HepG2 (cell line): ENCODE results near the gene TIMM23. TPM values are rescaled to one million over a fixed set of nuclear protein-coding genes. Genes with fewer than 3 reads are reported as not detected.

Source experiments
- ELF4 ChIP-seq: sonication (generic); formaldehyde crosslinking; IDR thresholded peaks from 2 replicates; pipeline ENCODE4 v1.5.0; 2020; ENCODE audit warnings: missing genetic modification reagents, mild to moderate bottlenecking, moderate library complexity, borderline replicate concordance
- FOXM1 ChIP-seq: sonication (generic); formaldehyde crosslinking; IDR thresholded peaks from 2 replicates; pipeline ENCODE4 v1.5.0; 2020; ENCODE audit warnings: missing genetic modification reagents
- HDAC1 ChIP-seq: sonication (generic); formaldehyde crosslinking; IDR thresholded peaks from 2 replicates; pipeline ENCODE4 v1.5.1; 2020; ENCODE audit warnings: mild to moderate bottlenecking, missing genetic modification reagents
- HOXA3 ChIP-seq: sonication (generic); formaldehyde crosslinking; IDR thresholded peaks from 2 replicates; pipeline ENCODE4 v1.5.0; 2020; ENCODE audit warnings: missing genetic modification reagents
- ISL2 ChIP-seq: sonication (generic); formaldehyde crosslinking; IDR thresholded peaks from 2 replicates; pipeline ENCODE4 v1.5.0; 2020; ENCODE audit warnings: missing genetic modification reagents
- MIER3 ChIP-seq: IDR thresholded peaks from 2 replicates; pipeline ENCODE4 v1.6.1; 2016; ENCODE audit warnings: missing compliant biosample characterization, borderline replicate concordance
- NCOA5 ChIP-seq: sonication (generic); formaldehyde crosslinking; IDR thresholded peaks from 2 replicates; pipeline ENCODE4 v1.4.0; 2020; ENCODE audit warnings: missing genetic modification reagents
- SMARCC2 ChIP-seq: fragments of 450-650 bp; IDR thresholded peaks from 2 replicates; pipeline ENCODE4 v1.6.1; 2017; ENCODE audit warnings: antibody characterized with exemption, mild to moderate bottlenecking
- SMARCE1 ChIP-seq: fragments of 450-650 bp; IDR thresholded peaks from 2 replicates; pipeline ENCODE4 v1.6.1; 2017; ENCODE audit warnings: borderline replicate concordance
- SNAI1 ChIP-seq: sonication (generic); formaldehyde crosslinking; IDR thresholded peaks from 2 replicates; pipeline ENCODE4 v1.5.0; 2020; ENCODE audit warnings: mild to moderate bottlenecking, missing genetic modification reagents, borderline replicate concordance
- ZBTB3 ChIP-seq: sonication (generic); formaldehyde crosslinking; IDR thresholded peaks from 2 replicates; pipeline ENCODE4 v1.4.0; 2020; ENCODE audit warnings: low read depth, mild to moderate bottlenecking, moderate library complexity, missing genetic modification reagents, borderline replicate concordance
- ZFYVE20 ChIP-seq: sonication (generic); formaldehyde crosslinking; IDR thresholded peaks from 2 replicates; pipeline ENCODE4 v1.8.0; 2023; ENCODE audit warnings: low read depth, mild to moderate bottlenecking, moderate library complexity, missing genetic modification reagents, borderline replicate concordance
- ZNF101 ChIP-seq: sonication (generic); formaldehyde crosslinking; IDR thresholded peaks from 2 replicates; pipeline ENCODE4 v1.4.0; 2020; ENCODE audit warnings: mild to moderate bottlenecking, low read depth, missing genetic modification reagents, borderline replicate concordance
- ZNF331 ChIP-seq: sonication (generic); formaldehyde crosslinking; IDR thresholded peaks from 2 replicates; pipeline ENCODE4 v1.4.0; 2020; ENCODE audit warnings: missing genetic modification reagents
- ZNF382 ChIP-seq: sonication (generic); formaldehyde crosslinking; IDR thresholded peaks from 2 replicates; pipeline ENCODE4 v1.5.0; 2020; ENCODE audit warnings: missing genetic modification reagents, mild to moderate bottlenecking, borderline replicate concordance
- ZNF430 ChIP-seq: sonication (generic); formaldehyde crosslinking; IDR thresholded peaks from 2 replicates; pipeline ENCODE4 v1.9.0; 2021; ENCODE audit warnings: mild to moderate bottlenecking, missing genetic modification reagents
- ZNF564 ChIP-seq: sonication (generic); formaldehyde crosslinking; IDR thresholded peaks from 2 replicates; pipeline ENCODE4 v1.8.1; 2023; ENCODE audit warnings: mild to moderate bottlenecking, missing genetic modification reagents
- polyA plus RNA-seq, 8 experiments: library from polyadenylated mRNA; depleted of rRNA in 3 of 8; stranded (reverse) in 7 of 8; unstranded in 1 of 8; fragments of >200 nt; fragmentation: Illumina TruSeq in 4 of 8; extraction: Trizol in 4 of 8; gene quantifications; 2 replicates each; pipeline versions ENCODE4 v1.2.1 to v1.2.3, GENCODE V29; 2011 to 2016; ENCODE audit warnings: low read depth in 4 of 8, missing spikeins in 1 of 8, mixed read lengths in 1 of 8; ENCODE audit not compliant: insufficient read depth in 1 of 8
- total RNA-seq, 5 experiments: library from RNA; depleted of rRNA; stranded (reverse); fragments of >200 nt; fragmentation: Illumina TruSeq; extraction: Trizol; gene quantifications; 2 replicates each; pipeline ENCODE4 v1.2.3, GENCODE V29; 2016; ENCODE audit warnings: low read depth in 1 of 5
- TF ChIP-seq, protein P1 (sequence below): sonication (generic); formaldehyde crosslinking; IDR thresholded peaks from 2 replicates; pipeline ENCODE4 v1.9.0; 2021; ENCODE audit warnings: missing genetic modification reagents, mild to moderate bottlenecking, borderline replicate concordance
- TF ChIP-seq, protein P2 (sequence below): sonication (generic); formaldehyde crosslinking; IDR thresholded peaks from 2 replicates; pipeline ENCODE4 v1.8.0; 2022; ENCODE audit warnings: low read depth, missing genetic modification reagents
- TF ChIP-seq, protein P3 (sequence below): sonication (generic); formaldehyde crosslinking; IDR thresholded peaks from 2 replicates; pipeline ENCODE4 v1.4.0; 2020; ENCODE audit warnings: mild to moderate bottlenecking, missing genetic modification reagents

TIMM23 gene
- total and polyA plus RNA-seq, 2 of the 13 experiments (the other 11 are each of a cell fraction or from before 2014, with no cell fraction given), result 80.2 to 98.6 TPM

DNA sequence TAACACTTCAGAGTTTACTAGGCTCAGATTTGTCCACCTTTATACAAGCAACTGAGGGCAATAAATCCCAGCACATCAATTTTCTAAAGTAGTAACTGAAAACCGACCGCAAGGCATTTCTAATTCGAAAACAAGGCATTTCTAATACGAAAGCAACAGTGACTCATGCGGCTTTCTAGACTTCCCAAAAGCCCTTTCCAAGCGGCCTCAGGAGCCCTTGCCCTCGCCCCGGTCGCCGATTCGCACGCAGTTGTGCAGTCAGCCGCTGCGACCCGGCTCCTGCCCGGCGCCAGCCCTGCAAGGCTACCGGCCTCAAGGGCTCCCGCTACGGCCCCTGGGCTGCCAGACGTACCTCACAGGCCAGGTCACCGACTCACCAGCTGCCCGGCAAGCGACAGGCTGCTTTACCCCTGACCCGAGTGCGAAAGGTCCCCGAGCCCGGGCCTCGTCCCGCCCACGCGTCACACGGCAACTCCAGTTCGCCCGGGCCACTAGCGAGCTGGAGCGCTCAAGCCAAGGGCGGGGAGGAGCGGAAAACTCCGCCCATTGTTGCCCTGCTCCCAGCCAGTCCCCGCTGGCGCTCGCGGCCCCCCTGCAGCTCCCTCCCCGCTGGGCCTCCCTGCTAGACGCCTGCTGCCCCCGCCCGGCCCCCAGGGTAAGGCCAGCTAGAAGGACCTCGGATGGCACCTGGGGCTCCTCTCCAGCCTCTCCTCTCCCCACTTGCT lies 50.9 kb downstream of the TIMM23 start (continued):
- TF ChIP-seq ELF4 (CRISPR knock-in tag), result no peak; the same call in 1 of the 2 replicates
- TF ChIP-seq NCOA5 (CRISPR knock-in tag), result no peak
- TF ChIP-seq ZFYVE20 (CRISPR knock-in tag), result no peak
- TF ChIP-seq, protein P1, sequence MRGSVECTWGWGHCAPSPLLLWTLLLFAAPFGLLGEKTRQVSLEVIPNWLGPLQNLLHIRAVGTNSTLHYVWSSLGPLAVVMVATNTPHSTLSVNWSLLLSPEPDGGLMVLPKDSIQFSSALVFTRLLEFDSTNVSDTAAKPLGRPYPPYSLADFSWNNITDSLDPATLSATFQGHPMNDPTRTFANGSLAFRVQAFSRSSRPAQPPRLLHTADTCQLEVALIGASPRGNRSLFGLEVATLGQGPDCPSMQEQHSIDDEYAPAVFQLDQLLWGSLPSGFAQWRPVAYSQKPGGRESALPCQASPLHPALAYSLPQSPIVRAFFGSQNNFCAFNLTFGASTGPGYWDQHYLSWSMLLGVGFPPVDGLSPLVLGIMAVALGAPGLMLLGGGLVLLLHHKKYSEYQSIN, result no peak
- no peak for TF ChIP-seq ZNF101
- TF ChIP-seq, protein P2, sequence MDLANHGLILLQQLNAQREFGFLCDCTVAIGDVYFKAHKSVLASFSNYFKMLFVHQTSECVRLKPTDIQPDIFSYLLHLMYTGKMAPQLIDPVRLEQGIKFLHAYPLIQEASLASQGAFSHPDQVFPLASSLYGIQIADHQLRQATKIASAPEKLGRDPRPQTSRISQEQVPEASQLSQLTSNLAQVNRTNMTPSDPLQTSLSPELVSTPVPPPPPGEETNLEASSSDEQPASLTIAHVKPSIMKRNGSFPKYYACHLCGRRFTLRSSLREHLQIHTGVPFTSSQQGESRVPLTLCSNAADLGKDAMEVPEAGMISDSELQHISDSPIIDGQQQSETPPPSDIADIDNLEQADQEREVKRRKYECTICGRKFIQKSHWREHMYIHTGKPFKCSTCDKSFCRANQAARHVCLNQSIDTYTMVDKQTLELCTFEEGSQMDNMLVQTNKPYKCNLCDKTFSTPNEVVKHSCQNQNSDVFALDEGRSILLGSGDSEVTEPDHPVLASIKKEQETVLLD (CRISPR knock-in tag), result no peak
- TF ChIP-seq ZNF564 (CRISPR knock-in tag), result peak; percentile 78; the same call in 1 of the 2 replicates
- TF ChIP-seq, protein P3, sequence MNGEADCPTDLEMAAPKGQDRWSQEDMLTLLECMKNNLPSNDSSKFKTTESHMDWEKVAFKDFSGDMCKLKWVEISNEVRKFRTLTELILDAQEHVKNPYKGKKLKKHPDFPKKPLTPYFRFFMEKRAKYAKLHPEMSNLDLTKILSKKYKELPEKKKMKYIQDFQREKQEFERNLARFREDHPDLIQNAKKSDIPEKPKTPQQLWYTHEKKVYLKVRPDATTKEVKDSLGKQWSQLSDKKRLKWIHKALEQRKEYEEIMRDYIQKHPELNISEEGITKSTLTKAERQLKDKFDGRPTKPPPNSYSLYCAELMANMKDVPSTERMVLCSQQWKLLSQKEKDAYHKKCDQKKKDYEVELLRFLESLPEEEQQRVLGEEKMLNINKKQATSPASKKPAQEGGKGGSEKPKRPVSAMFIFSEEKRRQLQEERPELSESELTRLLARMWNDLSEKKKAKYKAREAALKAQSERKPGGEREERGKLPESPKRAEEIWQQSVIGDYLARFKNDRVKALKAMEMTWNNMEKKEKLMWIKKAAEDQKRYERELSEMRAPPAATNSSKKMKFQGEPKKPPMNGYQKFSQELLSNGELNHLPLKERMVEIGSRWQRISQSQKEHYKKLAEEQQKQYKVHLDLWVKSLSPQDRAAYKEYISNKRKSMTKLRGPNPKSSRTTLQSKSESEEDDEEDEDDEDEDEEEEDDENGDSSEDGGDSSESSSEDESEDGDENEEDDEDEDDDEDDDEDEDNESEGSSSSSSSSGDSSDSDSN (CRISPR knock-in tag), result peak; percentile 99
- peak; percentile 92 for TF ChIP-seq ZNF430 (CRISPR knock-in tag)
- peak; percentile 86 for TF ChIP-seq MIER3
- TF ChIP-seq SMARCE1, result no peak
- peak; percentile 96 for TF ChIP-seq HDAC1 (CRISPR knock-in tag)
- no peak for TF ChIP-seq ZNF382 (CRISPR knock-in tag)
- no peak for TF ChIP-seq FOXM1 (CRISPR knock-in tag)
- peak; percentile 76; the same call in 1 of the 2 replicates for TF ChIP-seq ZNF331 (CRISPR knock-in tag)
- peak; percentile 80 for TF ChIP-seq HOXA3 (CRISPR knock-in tag)
- TF ChIP-seq ISL2, result peak; percentile 70
- TF ChIP-seq SMARCC2, result no peak
- peak; percentile 51; the same call in 1 of the 2 replicates for TF ChIP-seq SNAI1 (CRISPR knock-in tag)
- no peak for TF ChIP-seq ZBTB3
